ENCODE measurements around the gene MAN1B1. TPM values are rescaled to one million over a fixed set of nuclear protein-coding genes. Genes with fewer than 3 reads are reported as not detected.

MAN1B1 gene
- total and polyA plus RNA-seq, 2 donors (not counting 3 experiments of a cell fraction or from before 2014, with no cell fraction given), result 75.3 to 83.3 TPM

- Histone ChIP-seq H4K20me1 (replicated peaks; ENCODE audit: control insufficient read depth, extremely low read depth, insufficient read depth, low read length) (no peaks in the 10 kb centered on the region), H3K27me3 (ENCODE audit: control insufficient read depth in 2 of 2, insufficient read depth in 2 of 2, low read length in 2 of 2) (peaks cover 35 to 36% of the 10 kb centered on the region in 2 experiments), H2AFZ (ENCODE audit: low read depth, low read length) (no peak overlapping the region), H3K27ac (ENCODE audit: insufficient read depth, low read depth, low read length) (no peak overlapping the region), H3K9me3 (replicated peaks; ENCODE audit: control insufficient read depth, insufficient read depth, low read length) (no peaks in the 10 kb centered on the region), H3K4me2 (ENCODE audit: insufficient read depth, low read length) (no peak overlapping the region), H3K9ac (replicated peaks; ENCODE audit: extremely low read depth, insufficient read depth, low read length) (no peak overlapping the region), H3K4me3 (replicated peaks in 1 of 3; ENCODE audit: insufficient read depth in 1 of 3, low read depth in 1 of 3, low read length in 3 of 3) (no peak overlapping the region), H3K36me3 (ENCODE audit: control insufficient read depth in 2 of 2, extremely low read depth in 1 of 2, insufficient read depth in 2 of 2, low read length in 2 of 2) (no peaks in the 10 kb centered on the region), H3K9me1 (replicated peaks; ENCODE audit: control insufficient read depth, extremely low read depth, insufficient read depth, low read length) (no peaks in the 10 kb centered on the region), H3K4me1 (ENCODE audit: control insufficient read depth, extremely low read depth, insufficient read depth, low read length) (no peaks in the 10 kb centered on the region), H3K79me2 (ENCODE audit: control insufficient read depth, insufficient read depth, low read length) (no peaks in the 10 kb centered on the region)
- intact Hi-C loops (cut with micrococcal nuclease) (no loop called here), dilution Hi-C loops (cut with MboI; ENCODE audit: extremely low pct_ligation_motif_present, low sequenced_read_pairs) (no loop called here)
- FAIRE-seq (no peak), DNase-seq (ENCODE audit: low read depth, low spot score) (no peak)
- no TSS peak for BruUV-seq (replicated peaks)
- ChIA-PET CTCF (interaction anchor here (1.2 kb wide), 1 partner anchor 51 kb away, joined by 3 read pairs; no protein-coding TSS in a partner anchor), POLR2A (no interaction called here)
- no peak for TF ChIP-seq JUN (IDR thresholded peaks at IDR 0.05; ENCODE audit: borderline replicate concordance, insufficient read depth, insufficient read length, low read depth)
- TF ChIP-seq POLR2A (IDR thresholded peaks at IDR 0.05; ENCODE audit: low read depth, low read length), result no peak
- no peak for TF ChIP-seq MYC (IDR thresholded peaks at IDR 0.05; ENCODE audit: low read depth, low read length)
- TF ChIP-seq EZH2 (IDR thresholded peaks at IDR 0.05; ENCODE audit: borderline replicate concordance, low read depth, low read length, severe bottlenecking), result no peak
- no peak for TF ChIP-seq MAX (IDR thresholded peaks at IDR 0.05; ENCODE audit: insufficient read depth, insufficient read length)
- TF ChIP-seq FOS (IDR thresholded peaks at IDR 0.05; ENCODE audit: borderline replicate concordance, insufficient read depth, low read length), result no peak
- TF ChIP-seq GATA2 (IDR thresholded peaks at IDR 0.05; ENCODE audit: insufficient read depth, insufficient read length, low read depth, low read length), result no peak
- TF ChIP-seq, protein P1, sequence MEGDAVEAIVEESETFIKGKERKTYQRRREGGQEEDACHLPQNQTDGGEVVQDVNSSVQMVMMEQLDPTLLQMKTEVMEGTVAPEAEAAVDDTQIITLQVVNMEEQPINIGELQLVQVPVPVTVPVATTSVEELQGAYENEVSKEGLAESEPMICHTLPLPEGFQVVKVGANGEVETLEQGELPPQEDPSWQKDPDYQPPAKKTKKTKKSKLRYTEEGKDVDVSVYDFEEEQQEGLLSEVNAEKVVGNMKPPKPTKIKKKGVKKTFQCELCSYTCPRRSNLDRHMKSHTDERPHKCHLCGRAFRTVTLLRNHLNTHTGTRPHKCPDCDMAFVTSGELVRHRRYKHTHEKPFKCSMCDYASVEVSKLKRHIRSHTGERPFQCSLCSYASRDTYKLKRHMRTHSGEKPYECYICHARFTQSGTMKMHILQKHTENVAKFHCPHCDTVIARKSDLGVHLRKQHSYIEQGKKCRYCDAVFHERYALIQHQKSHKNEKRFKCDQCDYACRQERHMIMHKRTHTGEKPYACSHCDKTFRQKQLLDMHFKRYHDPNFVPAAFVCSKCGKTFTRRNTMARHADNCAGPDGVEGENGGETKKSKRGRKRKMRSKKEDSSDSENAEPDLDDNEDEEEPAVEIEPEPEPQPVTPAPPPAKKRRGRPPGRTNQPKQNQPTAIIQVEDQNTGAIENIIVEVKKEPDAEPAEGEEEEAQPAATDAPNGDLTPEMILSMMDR (IDR thresholded peaks at IDR 0.05; ENCODE audit: extremely low read depth in 1 of 2, insufficient read depth in 1 of 2, low read depth in 1 of 2, low read length in 2 of 2), result no peak
- no peak for TF ChIP-seq POLR2AphosphoS5 (IDR thresholded peaks at IDR 0.05; ENCODE audit: insufficient read depth, low read depth, low read length)
Observed at GRCh38 chr9:137138058-137138721, 51.4 kb downstream of the MAN1B1 start.

All from endothelial cell of umbilical vein (primary cell).